ENCODE results near the gene FEN1.

DNA sequence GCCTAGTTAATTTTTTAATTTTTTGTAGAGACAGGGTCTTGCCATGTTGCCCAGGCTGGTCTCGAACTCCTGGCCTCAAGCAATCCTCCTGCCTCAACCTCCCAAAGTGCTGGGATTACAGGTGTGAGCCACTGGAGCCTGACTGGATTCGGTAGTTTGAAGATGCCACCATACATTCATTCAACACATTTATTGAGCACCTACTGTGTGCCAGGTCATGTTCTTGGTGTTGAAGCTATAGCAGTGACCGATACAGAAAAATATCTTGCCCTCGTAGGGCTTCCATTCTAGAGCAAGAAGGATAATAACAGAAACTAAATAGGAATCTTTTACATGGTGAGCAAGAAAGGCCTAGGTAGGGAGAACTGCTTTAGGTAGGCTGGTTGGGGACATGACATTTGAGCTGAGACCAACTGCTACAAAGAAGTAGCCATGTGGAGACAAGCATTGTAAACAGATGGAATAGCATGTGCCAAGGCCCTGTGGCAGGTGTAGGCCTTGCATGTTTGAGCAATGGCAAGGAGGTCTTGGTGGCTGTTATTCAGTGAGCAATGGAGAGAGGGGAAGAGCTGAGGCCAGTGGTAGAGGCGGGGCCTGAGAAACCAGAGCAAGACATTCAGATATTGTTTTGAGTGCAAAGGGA is 42.0 kb upstream of the FEN1 start:
- TF ChIP-seq, protein P1, sequence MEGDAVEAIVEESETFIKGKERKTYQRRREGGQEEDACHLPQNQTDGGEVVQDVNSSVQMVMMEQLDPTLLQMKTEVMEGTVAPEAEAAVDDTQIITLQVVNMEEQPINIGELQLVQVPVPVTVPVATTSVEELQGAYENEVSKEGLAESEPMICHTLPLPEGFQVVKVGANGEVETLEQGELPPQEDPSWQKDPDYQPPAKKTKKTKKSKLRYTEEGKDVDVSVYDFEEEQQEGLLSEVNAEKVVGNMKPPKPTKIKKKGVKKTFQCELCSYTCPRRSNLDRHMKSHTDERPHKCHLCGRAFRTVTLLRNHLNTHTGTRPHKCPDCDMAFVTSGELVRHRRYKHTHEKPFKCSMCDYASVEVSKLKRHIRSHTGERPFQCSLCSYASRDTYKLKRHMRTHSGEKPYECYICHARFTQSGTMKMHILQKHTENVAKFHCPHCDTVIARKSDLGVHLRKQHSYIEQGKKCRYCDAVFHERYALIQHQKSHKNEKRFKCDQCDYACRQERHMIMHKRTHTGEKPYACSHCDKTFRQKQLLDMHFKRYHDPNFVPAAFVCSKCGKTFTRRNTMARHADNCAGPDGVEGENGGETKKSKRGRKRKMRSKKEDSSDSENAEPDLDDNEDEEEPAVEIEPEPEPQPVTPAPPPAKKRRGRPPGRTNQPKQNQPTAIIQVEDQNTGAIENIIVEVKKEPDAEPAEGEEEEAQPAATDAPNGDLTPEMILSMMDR (IDR thresholded peaks at IDR 0.05; ENCODE audit: low read depth, low read length, missing input control): no peak
- TF ChIP-seq RAD21 (IDR thresholded peaks at IDR 0.05): no peak
- TF ChIP-seq JUND (IDR thresholded peaks at IDR 0.05): no peak
- TF ChIP-seq, protein P2, sequence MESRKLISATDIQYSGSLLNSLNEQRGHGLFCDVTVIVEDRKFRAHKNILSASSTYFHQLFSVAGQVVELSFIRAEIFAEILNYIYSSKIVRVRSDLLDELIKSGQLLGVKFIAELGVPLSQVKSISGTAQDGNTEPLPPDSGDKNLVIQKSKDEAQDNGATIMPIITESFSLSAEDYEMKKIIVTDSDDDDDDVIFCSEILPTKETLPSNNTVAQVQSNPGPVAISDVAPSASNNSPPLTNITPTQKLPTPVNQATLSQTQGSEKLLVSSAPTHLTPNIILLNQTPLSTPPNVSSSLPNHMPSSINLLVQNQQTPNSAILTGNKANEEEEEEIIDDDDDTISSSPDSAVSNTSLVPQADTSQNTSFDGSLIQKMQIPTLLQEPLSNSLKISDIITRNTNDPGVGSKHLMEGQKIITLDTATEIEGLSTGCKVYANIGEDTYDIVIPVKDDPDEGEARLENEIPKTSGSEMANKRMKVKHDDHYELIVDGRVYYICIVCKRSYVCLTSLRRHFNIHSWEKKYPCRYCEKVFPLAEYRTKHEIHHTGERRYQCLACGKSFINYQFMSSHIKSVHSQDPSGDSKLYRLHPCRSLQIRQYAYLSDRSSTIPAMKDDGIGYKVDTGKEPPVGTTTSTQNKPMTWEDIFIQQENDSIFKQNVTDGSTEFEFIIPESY (IDR thresholded peaks at IDR 0.05): no peak
- TF ChIP-seq NR2F2 (IDR thresholded peaks at IDR 0.05): no peak
- TF ChIP-seq, protein P3, sequence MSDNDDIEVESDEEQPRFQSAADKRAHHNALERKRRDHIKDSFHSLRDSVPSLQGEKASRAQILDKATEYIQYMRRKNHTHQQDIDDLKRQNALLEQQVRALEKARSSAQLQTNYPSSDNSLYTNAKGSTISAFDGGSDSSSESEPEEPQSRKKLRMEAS (IDR thresholded peaks at IDR 0.05): no peak
- TF ChIP-seq, protein P4, sequence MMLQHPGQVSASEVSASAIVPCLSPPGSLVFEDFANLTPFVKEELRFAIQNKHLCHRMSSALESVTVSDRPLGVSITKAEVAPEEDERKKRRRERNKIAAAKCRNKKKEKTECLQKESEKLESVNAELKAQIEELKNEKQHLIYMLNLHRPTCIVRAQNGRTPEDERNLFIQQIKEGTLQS (IDR thresholded peaks at IDR 0.05): no peak
- no peak for TF ChIP-seq GABPA (IDR thresholded peaks at IDR 0.05 in 1 of 2, conservative IDR thresholded peaks at IDR 0.05 in 1 of 2)
- TF ChIP-seq SP1 (IDR thresholded peaks at IDR 0.05): no peak
- TF ChIP-seq, protein P5, sequence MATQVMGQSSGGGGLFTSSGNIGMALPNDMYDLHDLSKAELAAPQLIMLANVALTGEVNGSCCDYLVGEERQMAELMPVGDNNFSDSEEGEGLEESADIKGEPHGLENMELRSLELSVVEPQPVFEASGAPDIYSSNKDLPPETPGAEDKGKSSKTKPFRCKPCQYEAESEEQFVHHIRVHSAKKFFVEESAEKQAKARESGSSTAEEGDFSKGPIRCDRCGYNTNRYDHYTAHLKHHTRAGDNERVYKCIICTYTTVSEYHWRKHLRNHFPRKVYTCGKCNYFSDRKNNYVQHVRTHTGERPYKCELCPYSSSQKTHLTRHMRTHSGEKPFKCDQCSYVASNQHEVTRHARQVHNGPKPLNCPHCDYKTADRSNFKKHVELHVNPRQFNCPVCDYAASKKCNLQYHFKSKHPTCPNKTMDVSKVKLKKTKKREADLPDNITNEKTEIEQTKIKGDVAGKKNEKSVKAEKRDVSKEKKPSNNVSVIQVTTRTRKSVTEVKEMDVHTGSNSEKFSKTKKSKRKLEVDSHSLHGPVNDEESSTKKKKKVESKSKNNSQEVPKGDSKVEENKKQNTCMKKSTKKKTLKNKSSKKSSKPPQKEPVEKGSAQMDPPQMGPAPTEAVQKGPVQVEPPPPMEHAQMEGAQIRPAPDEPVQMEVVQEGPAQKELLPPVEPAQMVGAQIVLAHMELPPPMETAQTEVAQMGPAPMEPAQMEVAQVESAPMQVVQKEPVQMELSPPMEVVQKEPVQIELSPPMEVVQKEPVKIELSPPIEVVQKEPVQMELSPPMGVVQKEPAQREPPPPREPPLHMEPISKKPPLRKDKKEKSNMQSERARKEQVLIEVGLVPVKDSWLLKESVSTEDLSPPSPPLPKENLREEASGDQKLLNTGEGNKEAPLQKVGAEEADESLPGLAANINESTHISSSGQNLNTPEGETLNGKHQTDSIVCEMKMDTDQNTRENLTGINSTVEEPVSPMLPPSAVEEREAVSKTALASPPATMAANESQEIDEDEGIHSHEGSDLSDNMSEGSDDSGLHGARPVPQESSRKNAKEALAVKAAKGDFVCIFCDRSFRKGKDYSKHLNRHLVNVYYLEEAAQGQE (IDR thresholded peaks at IDR 0.05): no peak
- TF ChIP-seq TAF1 (conservative IDR thresholded peaks at IDR 0.05): no peak
- TF ChIP-seq YY1 (IDR thresholded peaks at IDR 0.05): no peak

Data from liver (tissue), 3 donors.